KMS-11 (cell line): ENCODE data around the gene ZNF534.
"Not testable (repeated sequence)": the region's sequence is repeated elsewhere in the genome, so short reads cannot be mapped to it uniquely, and the experiment has no call there.

Experiments
- H2AFZ ChIP-seq: fragments of 200-600 bp; sonication (generic); 2 replicates; pipeline ENCODE4 v1.6.1; 2016; ENCODE audit warnings: antibody characterized with exemption, mixed run types, low read depth
- H3K27ac ChIP-seq: fragments of 200-600 bp; sonication (generic); 2 replicates; pipeline ENCODE4 v1.6.1; 2016; ENCODE audit warnings: mild to moderate bottlenecking, mixed run types
- H3K27me3 ChIP-seq: fragments of 200-600 bp; sonication (generic); 2 replicates; pipeline ENCODE4 v1.6.1; 2017; ENCODE audit warnings: mild to moderate bottlenecking, low read depth, mixed run types, moderate library complexity; ENCODE audit not compliant: insufficient read depth
- H3K36me3 ChIP-seq: fragments of 200-600 bp; sonication (generic); 2 replicates; pipeline ENCODE4 v1.6.1; 2017; ENCODE audit warnings: mild to moderate bottlenecking, mixed run types; ENCODE audit not compliant: insufficient read depth
- H3K4me1 ChIP-seq: fragments of 200-600 bp; sonication (generic); 2 replicates; pipeline ENCODE4 v1.6.1; 2016; ENCODE audit warnings: mild to moderate bottlenecking, low read depth, mixed run types; ENCODE audit not compliant: poor library complexity, severe bottlenecking
- H3K4me2 ChIP-seq: fragments of 200-600 bp; sonication (generic); 2 replicates; pipeline ENCODE4 v1.7.0; 2016; ENCODE audit warnings: mild to moderate bottlenecking, mixed run types
- H3K4me3 ChIP-seq: fragments of 200-600 bp; sonication (generic); IDR thresholded peaks from 2 replicates; pipeline ENCODE4 v1.6.1; 2017; ENCODE audit warnings: low read depth, low read length, mixed read lengths; ENCODE audit not compliant: insufficient read depth
- H3K79me2 ChIP-seq: fragments of 200-600 bp; sonication (generic); 2 replicates; pipeline ENCODE4 v1.6.1; 2016; ENCODE audit warnings: low read depth, mixed run types; ENCODE audit not compliant: insufficient read depth
- H3K9ac ChIP-seq: fragments of 200-600 bp; sonication (generic); 2 replicates; pipeline ENCODE4 v1.6.1; 2016; ENCODE audit warnings: mild to moderate bottlenecking, mixed run types
- H4K20me1 ChIP-seq: fragments of 200-600 bp; sonication (generic); 2 replicates; pipeline ENCODE4 v1.6.1; 2016; ENCODE audit warnings: mild to moderate bottlenecking, mixed run types; ENCODE audit not compliant: insufficient read depth
- TF ChIP-seq, protein P1 (sequence below): fragments of 200-600 bp; sonication (generic); conservative IDR thresholded peaks from 2 replicates; pipeline ENCODE4 v1.6.1; 2017; ENCODE audit warnings: low read depth, mild to moderate bottlenecking, antibody characterized with exemption, low read length, moderate library complexity, mixed read lengths

The ZNF534 gene

DNA sequence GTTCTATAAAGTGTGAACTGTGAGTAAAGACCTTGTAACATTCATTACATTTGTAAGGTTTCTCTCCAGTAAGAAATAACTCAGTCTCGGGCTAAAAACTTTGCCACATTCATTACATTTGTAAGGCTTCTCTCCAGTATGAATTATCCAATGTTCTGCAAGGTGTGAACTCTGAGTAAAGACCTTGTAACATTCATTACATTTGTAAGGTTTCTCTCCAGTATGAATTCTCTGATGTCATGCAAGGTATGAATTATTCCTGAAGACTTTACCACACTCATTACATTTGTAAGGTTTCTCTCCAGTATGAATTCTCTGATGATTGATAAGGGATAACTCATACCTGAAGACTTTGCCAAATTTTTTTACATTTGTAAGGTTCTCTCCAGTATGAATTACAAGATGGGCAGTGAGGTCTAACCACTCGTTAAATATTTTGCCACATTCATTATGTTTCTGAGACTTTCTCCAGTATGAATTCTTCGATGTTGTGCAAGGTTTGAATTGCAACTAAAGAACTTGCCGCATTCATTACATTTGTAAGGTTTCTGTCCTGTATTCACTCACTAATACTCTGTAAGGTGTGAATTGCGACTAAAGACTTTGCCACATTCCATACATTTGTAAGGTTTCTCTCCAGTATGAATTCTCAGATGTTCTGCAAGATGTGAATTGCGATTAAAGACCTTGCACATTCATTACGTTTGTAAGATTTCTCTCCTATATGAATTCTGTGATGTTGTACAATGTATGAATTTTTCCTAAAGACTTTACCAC, 45.6 kb downstream of the ZNF534 start:
- no peak overlapping the region for H3K4me3 ChIP-seq
- H2AFZ ChIP-seq = no peak overlapping the region
- H3K36me3 ChIP-seq = no peaks in the 10 kb centered on the region
- H3K9ac ChIP-seq = no peak overlapping the region
- no peaks in the 10 kb centered on the region for H3K27me3 ChIP-seq
- H3K27ac ChIP-seq = no peak overlapping the region
- no peak overlapping the region for H3K4me2 ChIP-seq
- no peaks in the 10 kb centered on the region for H3K79me2 ChIP-seq
- TF ChIP-seq, protein P1, sequence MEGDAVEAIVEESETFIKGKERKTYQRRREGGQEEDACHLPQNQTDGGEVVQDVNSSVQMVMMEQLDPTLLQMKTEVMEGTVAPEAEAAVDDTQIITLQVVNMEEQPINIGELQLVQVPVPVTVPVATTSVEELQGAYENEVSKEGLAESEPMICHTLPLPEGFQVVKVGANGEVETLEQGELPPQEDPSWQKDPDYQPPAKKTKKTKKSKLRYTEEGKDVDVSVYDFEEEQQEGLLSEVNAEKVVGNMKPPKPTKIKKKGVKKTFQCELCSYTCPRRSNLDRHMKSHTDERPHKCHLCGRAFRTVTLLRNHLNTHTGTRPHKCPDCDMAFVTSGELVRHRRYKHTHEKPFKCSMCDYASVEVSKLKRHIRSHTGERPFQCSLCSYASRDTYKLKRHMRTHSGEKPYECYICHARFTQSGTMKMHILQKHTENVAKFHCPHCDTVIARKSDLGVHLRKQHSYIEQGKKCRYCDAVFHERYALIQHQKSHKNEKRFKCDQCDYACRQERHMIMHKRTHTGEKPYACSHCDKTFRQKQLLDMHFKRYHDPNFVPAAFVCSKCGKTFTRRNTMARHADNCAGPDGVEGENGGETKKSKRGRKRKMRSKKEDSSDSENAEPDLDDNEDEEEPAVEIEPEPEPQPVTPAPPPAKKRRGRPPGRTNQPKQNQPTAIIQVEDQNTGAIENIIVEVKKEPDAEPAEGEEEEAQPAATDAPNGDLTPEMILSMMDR = no peak
- no peaks in the 10 kb centered on the region for H4K20me1 ChIP-seq
- H3K4me1 ChIP-seq = no peaks in the 10 kb centered on the region

DNA sequence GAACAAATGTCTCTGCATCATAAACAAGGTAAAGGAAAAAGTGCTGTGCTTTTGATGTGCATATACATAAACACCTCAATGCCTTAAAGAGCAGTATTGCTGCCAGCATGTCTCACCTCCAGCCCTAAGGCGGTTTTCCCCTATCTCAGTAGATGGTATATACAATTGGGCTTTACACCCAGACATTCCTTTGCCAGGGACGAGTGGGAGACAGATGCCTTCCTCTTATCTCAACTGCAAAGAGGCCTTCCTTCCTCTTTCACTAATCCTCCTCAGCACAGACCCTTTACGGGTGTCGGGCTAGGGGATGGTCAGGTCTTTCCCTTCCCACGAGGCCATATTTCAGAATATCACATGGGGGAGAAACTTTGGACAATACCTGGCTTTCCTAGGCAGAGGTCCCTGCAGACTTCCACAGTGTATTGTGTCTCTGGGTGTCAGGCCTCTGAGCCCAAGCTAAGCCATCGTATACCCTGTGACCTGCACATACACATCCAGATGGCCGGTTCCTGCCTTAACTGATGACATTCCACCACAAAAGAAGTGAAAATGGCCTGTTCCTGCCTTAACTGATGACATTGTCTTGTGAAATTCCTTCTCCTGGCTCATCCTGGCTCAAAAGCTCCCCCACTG, 55.3 kb downstream of the ZNF534 start:
- H3K4me1 ChIP-seq, H3K4me2 ChIP-seq, H4K20me1 ChIP-seq, H3K4me3 ChIP-seq, H3K27me3 ChIP-seq, H3K9ac ChIP-seq, H3K36me3 ChIP-seq, H3K27ac ChIP-seq, H2AFZ ChIP-seq, H3K79me2 ChIP-seq: not testable (repeated sequence)

DNA sequence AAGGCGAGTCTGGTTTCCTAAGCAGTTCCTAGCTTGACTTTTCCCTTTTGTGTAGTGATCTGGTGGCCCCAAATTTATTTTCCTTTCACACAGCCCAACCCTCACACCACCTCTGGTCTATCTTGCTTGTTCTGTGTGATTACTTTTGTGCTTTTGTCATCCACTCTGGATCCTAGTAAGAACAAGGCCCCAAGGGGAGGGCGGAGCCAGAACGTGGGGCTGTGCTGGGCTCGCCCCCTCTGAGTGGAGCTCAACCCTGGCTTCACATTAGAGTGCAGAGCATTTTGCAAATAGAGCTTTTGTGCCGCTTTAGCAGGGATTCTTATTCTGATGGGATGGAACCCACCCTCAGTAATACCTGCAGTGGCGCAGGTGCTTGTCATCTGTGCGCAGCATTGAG, 56.1 kb downstream of the ZNF534 start:
- H3K4me1 ChIP-seq, H3K27me3 ChIP-seq, H3K4me3 ChIP-seq, H3K27ac ChIP-seq, H4K20me1 ChIP-seq, H3K36me3 ChIP-seq, H3K4me2 ChIP-seq, H3K9ac ChIP-seq, H3K79me2 ChIP-seq, H2AFZ ChIP-seq: not testable (repeated sequence)

DNA sequence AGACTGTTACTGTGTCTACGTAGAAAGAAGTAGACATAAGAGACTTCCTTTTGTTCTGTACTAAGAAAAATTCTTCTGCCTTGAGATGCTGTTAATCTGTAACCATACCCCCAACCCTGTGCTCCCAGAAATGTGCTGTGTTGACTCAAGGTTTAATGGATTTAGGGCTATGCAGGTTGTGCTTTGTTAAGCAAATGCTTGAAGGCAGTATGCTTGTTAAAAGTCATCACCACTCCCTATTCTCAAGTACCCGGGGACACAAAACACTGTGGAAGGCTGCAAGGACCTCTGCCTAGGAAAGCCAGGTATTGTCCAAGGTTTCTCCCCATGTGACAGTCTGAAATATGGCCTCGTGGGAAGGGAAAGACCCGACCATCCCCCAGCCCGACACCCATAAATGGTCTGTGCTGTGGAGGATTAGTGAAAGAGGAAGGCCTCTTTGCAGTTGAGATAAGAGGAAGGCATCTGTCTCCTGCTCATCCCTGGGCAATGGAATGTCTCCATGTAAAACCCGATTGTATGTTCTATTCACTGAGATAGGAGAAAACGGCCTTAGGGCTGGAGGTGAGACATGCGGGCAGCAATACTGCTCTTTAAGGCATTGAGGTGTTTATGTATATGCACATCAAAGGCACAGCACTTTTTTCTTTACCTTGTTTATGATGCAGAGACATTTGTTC, 56.8 kb downstream of the ZNF534 start:
- not testable (repeated sequence) for H3K9ac ChIP-seq, H3K27me3 ChIP-seq, H3K4me2 ChIP-seq

DNA sequence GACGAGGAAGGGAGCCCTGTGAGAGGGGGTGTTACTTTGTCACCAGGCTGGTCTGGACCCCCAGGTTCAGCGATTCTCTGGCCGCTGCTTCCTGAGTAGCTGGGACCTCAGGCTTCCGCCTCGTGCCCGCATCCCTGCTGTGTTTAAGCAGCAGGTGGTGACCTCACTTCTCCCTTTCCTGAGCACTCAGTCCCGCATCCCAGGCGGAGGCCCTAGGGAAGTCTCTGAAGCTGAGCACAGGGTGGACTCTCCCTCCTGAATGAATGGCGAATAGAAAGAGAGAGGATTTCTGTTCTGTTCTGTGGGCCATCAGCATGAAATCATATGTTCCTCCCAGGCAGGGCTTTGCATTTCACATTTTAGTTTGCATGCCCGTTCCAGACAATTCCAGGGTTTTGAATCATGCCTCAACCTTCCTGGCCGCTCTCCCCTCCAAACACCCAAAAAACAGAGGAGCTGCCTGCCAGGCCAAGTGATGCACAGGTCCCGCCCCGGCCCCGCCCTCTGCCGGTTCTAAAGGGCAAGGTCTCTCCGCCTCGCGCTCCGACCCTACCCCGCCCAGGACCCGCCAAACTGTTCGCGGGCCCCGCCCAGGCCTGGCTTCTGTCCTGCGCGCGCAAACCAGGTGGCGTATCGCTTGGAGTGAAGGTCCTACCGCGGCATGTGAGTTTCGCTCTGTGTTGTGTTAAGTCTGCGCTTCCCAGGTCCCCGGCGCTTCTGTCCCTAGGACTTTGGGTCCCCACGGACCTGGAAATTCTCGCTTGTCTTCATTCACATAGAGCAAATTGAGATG, 63.4 kb downstream of the ZNF534 start:
- Histone ChIP-seq H3K27me3 (no peaks in the 10 kb centered on the region; the same call in 1 of the 2 replicates), H4K20me1 (no peaks in the 10 kb centered on the region), H3K79me2 (no peaks in the 10 kb centered on the region), H3K9ac (no peak overlapping the region), H3K4me2 (no peak overlapping the region), H2AFZ (no peak overlapping the region), H3K4me3 (no peak overlapping the region), H3K36me3 (no peaks in the 10 kb centered on the region), H3K4me1 (no peaks in the 10 kb centered on the region), H3K27ac (no peak overlapping the region)
- TF ChIP-seq, protein P1 = no peak

More for the DNA sequence above, 56.8 kb downstream of the ZNF534 start:
- H3K79me2 ChIP-seq, H3K4me1 ChIP-seq, H3K36me3 ChIP-seq, H2AFZ ChIP-seq, H3K27ac ChIP-seq, H4K20me1 ChIP-seq, H3K4me3 ChIP-seq: not testable (repeated sequence)
